ENCODE results near the gene FOXP1. TPM values are rescaled to one million over a fixed set of nuclear protein-coding genes. Genes with fewer than 3 reads are reported as not detected.

FOXP1 gene
- total and polyA plus RNA-seq, 2 of the 8 experiments (the other 6 are each of a cell fraction or from before 2014, with no cell fraction given), result 13.9 to 25.4 TPM

- TF ChIP-seq PHF8 (conservative IDR thresholded peaks at IDR 0.05; ENCODE audit: low read depth, low read length) (no peak), RFX5 (IDR thresholded peaks at IDR 0.05; ENCODE audit: borderline replicate concordance, low read depth, low read length) (no peak), JUN (IDR thresholded peaks at IDR 0.05; ENCODE audit: low read depth, low read length) (no peak), RXRA (IDR thresholded peaks at IDR 0.05; ENCODE audit: insufficient read depth, low read depth, low read length) (no peak)
Observed at GRCh38 chr3:71402280-71402679, 181.2 kb downstream of the FOXP1 start (continued).

Data from H1 (cell line).